Activated CD4-positive, alpha-beta T cell treated with anti-CD3 and anti-CD28 coated beads, Interleukin-2, amount 50 U/mL, for 48 hours (primary cell): ENCODE results near the gene WSB1.

Experiments
- DNase-seq, 2 experiments: peaks; one replicate each; pipeline ENCODE4 v3.0.0-alpha.2; 2020

Gene WSB1

DNA sequence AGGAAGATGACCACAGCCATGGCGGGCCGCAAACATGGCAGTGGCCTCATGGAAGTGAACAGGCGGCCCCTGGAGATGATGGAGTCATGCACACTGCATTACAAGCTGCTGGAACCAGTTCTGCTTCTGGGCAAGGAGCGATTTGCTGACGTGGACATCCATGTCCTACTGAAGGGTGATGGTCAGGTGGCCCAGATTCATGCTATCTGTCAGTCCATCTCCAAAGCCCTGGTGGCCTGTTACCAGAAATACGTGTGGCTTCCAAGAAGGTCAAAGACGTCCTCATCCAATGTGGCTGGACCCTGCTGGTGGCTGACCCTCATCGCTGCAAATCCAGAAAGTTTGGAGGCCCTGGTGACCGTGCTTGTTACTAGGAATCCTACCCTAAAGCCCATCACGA lies 13.4 kb upstream of the WSB1 start:
- DNase-seq, result no peak

GRCh38 chr17:27281438-27281837 lies 12.5 kb upstream of the WSB1 start:
- DNase-seq, result no peak

DNA sequence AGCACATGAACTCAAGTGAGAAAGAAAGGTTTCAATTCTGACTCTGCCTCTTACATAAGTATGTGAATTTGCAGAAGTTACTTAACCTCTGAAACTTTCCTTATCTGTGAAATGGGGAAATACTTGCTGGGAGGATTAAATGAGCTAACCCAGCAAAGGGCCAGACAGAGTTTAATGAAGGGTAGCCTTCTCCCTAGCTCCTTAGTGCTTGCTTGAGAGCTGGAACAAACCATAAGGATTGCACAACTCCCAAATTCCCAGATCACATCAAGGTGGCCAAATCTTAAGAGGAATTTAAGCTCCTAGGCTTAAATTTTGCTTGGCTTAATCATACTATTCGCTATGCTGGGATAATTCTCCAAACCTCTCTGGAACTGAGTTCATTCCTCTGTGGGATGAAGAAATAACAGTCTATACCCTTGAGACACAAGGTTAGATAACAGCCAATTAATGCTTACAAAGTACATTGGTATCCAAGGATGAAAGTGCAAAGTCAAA lies 11.8 kb upstream of the WSB1 start:
- no peak for DNase-seq

DNA sequence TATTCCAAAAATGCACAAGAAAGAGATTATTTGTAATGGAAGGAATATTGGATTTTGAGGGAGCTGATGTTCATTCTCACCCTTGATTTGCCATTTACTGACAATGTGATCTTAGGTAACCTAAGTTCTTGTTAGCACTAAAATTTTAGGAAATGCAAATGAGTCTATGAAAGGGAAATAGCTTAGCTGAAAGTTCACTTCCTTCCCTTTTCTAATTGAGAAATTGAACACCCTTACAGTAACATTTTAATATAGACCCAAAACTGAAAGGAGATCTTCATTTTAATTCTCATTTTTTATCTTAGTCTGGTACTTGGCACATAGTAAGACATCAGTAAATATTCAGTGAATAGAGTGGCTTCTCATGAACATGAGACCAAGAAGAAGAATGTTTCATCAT lies 10.9 kb upstream of the WSB1 start:
- no peak for DNase-seq

DNA sequence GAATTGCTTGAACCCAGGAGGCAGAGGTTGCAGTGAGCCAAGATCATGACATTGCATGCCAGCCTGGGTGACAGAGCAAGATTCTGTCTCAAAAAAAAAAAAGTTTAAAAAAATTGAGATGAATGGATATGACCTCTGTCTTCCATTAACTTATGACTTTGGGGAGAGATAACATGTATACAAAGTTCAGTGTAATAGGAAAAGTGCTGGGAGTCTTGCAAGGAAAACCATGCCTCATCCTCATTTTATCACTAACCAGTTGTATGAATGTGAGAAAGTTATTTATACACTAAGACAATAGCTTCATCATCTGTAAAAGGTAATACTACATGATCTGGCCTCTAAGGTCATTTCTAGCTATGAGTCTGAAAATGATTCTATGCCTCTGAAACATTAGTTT lies 10.2 kb upstream of the WSB1 start:
- DNase-seq, result no peak

DNA sequence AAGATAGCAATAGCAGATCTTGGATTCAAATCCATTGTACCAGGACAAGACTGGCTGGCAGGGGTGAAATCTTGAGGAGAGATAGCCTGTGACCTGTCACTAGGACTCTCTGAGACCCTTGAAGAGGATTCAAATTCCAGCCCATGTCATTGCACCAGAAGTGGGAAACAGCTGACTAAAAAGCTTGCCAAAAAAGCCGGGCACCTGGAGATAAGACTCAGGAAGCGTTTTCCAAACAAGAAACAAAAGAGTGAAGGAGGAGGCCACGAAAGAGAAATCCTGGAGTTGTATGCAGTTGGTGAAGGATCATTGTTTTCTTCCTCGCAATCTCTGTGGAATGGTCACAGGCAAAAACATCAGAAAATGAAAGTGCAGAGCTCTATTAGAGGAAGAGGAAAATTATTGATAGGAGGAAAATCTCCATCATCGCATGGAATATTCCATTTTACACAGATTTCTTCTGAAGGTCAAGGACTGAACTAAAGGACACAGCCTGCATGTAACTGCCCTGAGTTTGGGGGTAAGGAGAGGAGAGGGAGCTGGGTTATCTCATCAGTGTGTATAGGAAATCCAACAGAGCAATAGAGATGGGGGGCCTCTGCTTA lies 9.0 kb upstream of the WSB1 start:
- DNase-seq, result no peak

DNA sequence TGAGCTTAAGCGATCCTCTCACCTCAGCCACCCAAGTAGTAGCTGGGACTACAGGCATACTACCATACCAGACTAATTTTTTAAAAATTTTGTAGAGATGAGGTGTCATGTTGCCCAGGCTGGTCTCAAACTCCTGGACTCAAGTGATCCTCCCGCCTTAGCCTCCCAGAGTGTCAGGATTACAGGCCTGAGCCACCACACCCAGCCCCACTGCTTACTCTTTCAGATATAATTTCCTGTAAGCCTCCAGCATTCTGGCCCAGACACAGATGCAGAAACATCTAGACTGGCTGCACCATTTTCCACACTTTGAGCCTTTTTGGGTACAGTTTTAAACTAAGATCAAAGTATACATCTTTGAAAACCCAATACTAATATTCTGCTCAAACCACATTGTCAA lies 8.4 kb upstream of the WSB1 start:
- no peak for DNase-seq

DNA sequence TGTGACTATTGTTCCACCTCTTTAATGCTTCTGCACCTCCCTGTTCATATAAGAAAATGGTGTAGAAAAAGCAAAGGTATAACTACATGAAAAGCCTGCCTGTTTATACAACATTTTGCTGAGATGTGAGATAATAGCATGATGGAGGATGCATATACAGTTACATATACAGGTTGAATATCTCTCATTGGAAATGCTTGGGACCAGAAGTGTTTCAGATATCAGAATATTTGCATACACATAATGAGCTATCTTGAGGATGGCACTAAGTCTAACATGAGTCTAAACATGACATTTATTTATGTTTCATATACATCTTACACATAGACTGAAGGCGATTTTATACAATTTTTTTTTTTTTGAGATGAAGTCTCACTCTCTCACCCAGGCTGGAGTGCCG lies 5.7 kb upstream of the WSB1 start:
- no peak for DNase-seq

GRCh38 chr17:27289856-27290255 lies 4.1 kb upstream of the WSB1 start:
- DNase-seq, result no peak

GRCh38 chr17:27290916-27291598 lies 2.9 kb upstream of the WSB1 start:
- no peak for DNase-seq

DNA sequence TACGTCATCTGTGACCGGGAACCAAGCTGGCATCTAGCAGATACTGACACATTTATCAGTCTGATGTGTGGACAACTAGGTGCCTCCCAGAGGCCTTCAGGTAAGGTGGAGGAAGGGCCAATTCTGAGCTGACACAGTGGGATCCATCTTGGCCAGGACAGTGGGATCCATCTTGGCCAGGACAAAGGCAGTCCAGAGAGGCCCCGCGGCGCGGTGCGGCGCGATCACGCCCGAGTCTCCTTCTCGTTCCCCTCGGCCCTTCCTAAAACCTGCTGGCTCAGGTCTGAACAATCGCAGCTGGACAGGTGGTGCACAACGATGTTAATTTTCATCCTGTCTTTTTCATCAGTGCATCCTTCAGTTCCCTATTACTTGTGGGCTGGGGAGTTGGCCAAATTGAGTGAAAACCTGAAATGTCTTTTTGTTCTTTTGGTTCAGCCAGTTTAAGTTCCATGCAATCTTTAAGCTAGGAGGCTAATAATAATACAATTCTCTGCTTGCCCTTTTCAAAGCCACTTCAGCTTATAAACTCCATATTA lies 486 bp upstream of the WSB1 start:
- DNase-seq, result peak; percentile 17 to 25

- DNase-seq, result peak; percentile 37 to 56
These were observed 1.0 kb downstream of the WSB1 start for GRCh38 chr17:27294689-27295630.

- DNase-seq, result peak in 1 of 2 experiments; percentile 22
These were observed 2.0 kb downstream of the WSB1 start for GRCh38 chr17:27295945-27296344.

- no peak for DNase-seq
These were observed 2.6 kb downstream of the WSB1 start for GRCh38 chr17:27296428-27296979.

DNA sequence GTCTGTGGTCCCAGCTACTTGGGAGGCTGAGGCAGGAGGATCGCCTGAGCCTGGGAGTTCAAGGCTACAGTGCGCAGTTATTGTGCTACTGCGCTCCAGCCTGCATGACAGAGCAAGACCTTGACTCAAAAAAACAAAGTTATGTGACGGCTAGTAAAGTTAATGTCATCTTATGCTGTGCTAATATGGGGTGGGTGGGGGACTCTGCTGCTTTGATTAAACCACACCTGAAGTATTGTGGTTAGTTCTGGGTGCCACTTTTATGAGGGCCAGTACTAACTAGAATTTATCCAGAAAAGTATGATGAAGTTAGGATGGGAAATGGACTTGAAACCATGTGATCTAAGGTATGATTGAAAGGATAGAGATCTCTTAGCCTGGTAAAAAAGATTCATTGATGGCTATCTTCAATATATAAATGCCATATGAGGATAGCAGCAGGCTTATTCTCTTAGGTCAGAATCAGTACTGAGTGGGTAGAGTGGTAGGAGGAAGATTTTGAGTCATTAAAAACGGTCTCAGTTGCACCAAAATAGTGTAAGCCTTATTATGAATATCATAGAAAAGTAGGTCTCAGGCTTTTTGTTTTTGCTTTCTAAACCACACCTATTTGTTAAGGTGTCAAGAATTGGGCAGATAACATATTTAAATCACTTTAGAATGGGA lies 5.6 kb downstream of the WSB1 start:
- no peak for DNase-seq

DNA sequence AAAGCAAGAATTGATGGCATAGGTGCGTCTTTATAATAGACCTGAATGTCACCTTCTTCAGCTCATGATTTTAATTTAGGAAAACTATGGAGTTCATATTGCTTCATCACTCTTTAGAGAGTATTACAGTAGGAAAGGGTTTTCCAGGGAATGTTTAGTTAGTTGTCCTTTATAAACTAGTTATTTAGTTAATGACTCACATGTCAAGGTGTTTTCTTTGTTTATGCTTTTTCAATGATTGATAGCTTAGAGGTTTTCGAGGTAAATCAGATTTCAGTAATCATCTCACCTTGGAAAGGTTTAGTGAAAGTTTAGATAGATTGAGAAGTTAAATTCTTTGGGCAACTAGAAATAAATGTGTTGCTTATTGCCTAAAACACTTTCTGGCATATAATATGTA lies 9.8 kb downstream of the WSB1 start:
- no peak for DNase-seq

- no peak for DNase-seq
These were observed 12.4 kb downstream of the WSB1 start for GRCh38 chr17:27306276-27306835.

DNA sequence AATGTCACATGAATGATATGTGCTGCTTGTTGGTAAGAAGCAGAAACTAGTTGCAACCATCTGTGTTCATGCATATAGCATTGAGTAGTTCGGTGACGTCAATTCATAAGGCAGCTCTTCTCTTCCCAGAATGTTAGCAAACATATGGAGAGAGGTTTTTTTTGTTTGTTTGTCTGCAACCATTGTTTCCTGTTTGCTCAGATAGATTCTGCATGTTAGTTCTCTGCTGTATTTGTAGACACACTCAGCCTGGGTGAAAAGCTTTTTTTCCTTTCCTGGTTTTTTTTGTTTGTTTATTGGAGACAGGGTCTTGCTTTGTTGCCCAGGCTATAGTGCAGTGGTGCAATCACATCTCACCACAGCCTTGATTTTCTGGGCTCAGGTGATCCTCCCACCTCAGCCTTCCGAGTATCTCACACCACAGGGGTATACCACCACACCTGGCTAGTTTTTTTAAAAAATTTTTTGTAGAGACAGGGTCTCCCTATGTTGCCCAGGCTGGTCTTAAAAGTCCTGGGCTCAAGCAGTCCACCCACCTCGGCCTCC lies 16.7 kb downstream of the WSB1 start:
- no peak for DNase-seq

- no peak for DNase-seq
These were observed 19.4 kb downstream of the WSB1 start for GRCh38 chr17:27313301-27313700.

GRCh38 chr17:27315322-27315721 lies 21.4 kb downstream of the WSB1 start:
- DNase-seq, result no peak

DNA sequence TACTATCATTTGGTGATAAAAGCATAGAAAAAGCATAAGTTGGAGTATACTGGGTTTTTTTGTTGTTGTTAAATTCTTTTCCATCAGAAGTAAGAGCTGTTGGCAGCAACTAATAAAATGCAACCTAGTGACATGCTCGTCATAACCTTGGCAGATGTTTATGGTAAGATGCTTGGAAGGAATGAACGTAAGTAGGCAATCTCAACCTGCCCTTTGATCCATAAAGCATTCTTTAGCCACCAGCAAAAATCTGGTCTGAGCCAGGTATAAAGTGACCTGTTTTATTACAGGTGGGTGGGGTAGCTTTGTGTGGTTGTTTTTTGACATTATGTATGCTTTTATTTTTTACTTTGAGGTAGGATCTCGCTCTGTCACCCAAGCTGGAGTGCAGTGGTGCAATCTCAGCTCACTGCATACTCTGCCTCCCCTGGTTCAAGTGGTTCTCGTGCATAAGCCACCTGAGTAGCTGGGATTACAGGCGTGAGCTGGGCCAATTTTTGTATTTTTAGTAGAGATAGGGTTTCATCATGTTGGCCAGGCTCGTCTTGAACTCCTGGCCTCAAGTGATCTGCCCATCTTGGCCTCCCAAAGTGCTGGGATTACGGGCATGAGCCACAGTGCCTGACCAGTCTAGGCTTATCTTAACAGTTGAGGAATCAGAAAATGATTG lies 22.0 kb downstream of the WSB1 start:
- DNase-seq, result no peak
